Glutamatergic neuron (in vitro differentiated cells): ENCODE data around the gene SP6. TPM values are rescaled to one million over a fixed set of nuclear protein-coding genes. Genes with fewer than 3 reads are reported as not detected.

Experiments used
- DNase-seq: peaks from one replicate; pipeline ENCODE4 v3.0.0; 2022
- H3K27ac Mint-ChIP-seq: one replicate; pipeline ENCODE4 v1.8.0; 2020; ENCODE audit warnings: mild to moderate bottlenecking, mixed read lengths, inconsistent platforms; ENCODE audit not compliant: unreplicated experiment
- H3K27me3 Mint-ChIP-seq: one replicate; pipeline ENCODE4 v1.8.0; 2020; ENCODE audit warnings: mild to moderate bottlenecking, moderate library complexity, mixed read lengths, inconsistent platforms; ENCODE audit not compliant: unreplicated experiment
- H3K36me3 Mint-ChIP-seq: one replicate; pipeline ENCODE4 v1.8.0; 2020; ENCODE audit warnings: mild to moderate bottlenecking, mixed read lengths, inconsistent platforms; ENCODE audit not compliant: unreplicated experiment
- H3K4me1 Mint-ChIP-seq: one replicate; pipeline ENCODE4 v1.8.0; 2020; ENCODE audit warnings: mild to moderate bottlenecking, low read depth, mixed read lengths, inconsistent platforms; ENCODE audit not compliant: unreplicated experiment
- H3K4me3 Mint-ChIP-seq: one replicate; pipeline ENCODE4 v1.8.0; 2020; ENCODE audit warnings: mild to moderate bottlenecking, mixed read lengths, inconsistent platforms; ENCODE audit not compliant: unreplicated experiment
- H3K9me3 Mint-ChIP-seq: one replicate; pipeline ENCODE4 v1.8.0; 2020; ENCODE audit warnings: mild to moderate bottlenecking, moderate library complexity, mixed read lengths, inconsistent platforms; ENCODE audit not compliant: unreplicated experiment
- CTCF ChIP-seq: fragments of 200-600 bp; sonication (generic); IDR thresholded peaks from one replicate; pipeline ENCODE4 v1.5.0; 2021; ENCODE audit not compliant: partially characterized antibody, unreplicated experiment
- total RNA-seq: library from RNA; stranded (reverse); fragmentation: NEBNext Ultra II Directional; extraction: Animal tissue kit (Norgen Biotek cat#: 25700); gene quantifications from one replicate; pipeline ENCODE4 v1.2.1, GENCODE V29; 2021; ENCODE audit not compliant: unreplicated experiment

The SP6 gene
- total RNA-seq, 1 donor from 2014 or later = 1.7 TPM

GRCh38 chr17:47864791-47865216 lies 13.8 kb upstream of the SP6 start:
- Mint-ChIP-seq H3K27me3 (peaks cover 20% of the 10 kb centered on the region), H3K4me3 (no peak overlapping the region), H3K9me3 (peaks cover 6% of the 10 kb centered on the region), H3K4me1 (no peaks in the 10 kb centered on the region), H3K36me3 (peaks cover 5% of the 10 kb centered on the region), H3K27ac (no peak overlapping the region)
- no peak for TF ChIP-seq CTCF
- DNase-seq = no peak

DNA sequence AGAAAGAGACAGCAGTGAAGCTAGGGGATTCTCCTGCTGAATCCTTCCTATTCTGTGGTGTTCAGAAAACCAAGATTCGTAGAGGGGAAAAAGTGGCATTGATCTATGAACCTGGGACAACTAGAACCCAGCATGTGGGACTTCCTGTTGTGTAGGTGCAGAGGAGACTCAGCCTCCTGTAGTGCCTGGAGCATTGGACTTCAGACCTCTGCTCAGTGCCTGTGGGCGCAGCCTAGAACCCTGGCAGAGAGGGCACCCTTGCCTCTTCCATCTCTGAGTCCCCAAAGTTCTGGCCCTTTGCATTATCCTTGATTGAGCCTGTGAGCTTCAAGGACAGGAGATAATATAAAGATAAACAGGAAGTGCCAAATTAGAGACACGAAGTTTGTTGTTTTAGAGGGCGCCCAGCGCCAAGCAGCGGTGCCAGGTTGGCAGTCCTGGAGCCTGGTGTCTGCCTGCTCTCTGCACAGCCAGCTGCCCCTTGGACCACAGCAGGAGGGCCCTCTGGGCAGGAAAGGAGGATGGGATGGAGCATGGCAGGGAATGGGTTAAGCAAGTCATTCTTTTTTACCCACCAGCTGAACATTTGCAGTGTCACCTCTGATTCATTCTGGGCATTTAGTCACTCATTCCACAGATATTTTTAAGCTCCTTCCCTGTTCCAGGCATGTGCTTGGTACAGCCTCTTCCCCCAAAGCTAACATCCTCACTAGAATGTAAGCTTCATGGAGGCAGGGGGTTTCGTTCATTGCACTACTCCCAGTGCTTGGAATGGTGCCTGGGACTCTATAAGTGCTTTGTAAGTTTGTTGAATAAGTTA lies 11.9 kb upstream of the SP6 start:
- no peak for TF ChIP-seq CTCF
- peaks cover 6% of the 10 kb centered on the region for H3K9me3 Mint-ChIP-seq
- no peak overlapping the region for H3K4me3 Mint-ChIP-seq
- H3K4me1 Mint-ChIP-seq = no peaks in the 10 kb centered on the region
- peaks cover 5% of the 10 kb centered on the region for H3K36me3 Mint-ChIP-seq
- peak overlapping the region; percentile 10 for H3K27ac Mint-ChIP-seq
- DNase-seq = no peak
- H3K27me3 Mint-ChIP-seq = peaks cover 20% of the 10 kb centered on the region

DNA sequence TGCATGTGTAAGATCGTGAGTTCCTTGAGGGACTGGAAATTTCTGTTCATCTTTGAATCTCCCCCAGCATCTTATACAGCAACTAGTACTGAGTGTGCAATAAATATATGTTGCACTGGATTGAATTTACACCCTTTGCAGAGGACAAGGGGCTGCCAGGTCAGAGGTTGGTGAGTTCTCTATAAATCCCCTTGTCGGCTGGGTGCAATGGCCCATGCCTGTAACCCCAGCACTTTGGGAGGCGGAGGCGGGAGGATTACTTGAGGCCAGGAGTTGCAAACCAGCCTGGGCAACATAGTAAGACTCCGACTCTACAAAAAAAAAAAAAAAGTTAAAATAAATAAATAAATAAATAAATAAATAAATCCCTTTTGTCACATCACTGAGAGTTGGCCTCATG lies 9.4 kb upstream of the SP6 start:
- Mint-ChIP-seq H3K9me3 (peaks cover 6% of the 10 kb centered on the region), H3K27ac (no peak overlapping the region), H3K27me3 (peaks cover 15% of the 10 kb centered on the region), H3K4me1 (no peaks in the 10 kb centered on the region), H3K4me3 (no peak overlapping the region), H3K36me3 (no peaks in the 10 kb centered on the region)
- no peak for TF ChIP-seq CTCF
- no peak for DNase-seq

- no peak for TF ChIP-seq CTCF
- Mint-ChIP-seq H3K4me1 (peaks cover 7% of the 10 kb centered on the region), H3K27me3 (peaks cover 18% of the 10 kb centered on the region), H3K9me3 (peaks cover 4% of the 10 kb centered on the region), H3K4me3 (no peak overlapping the region), H3K36me3 (no peaks in the 10 kb centered on the region), H3K27ac (no peak overlapping the region)
- DNase-seq = no peak
These were observed 6.8 kb upstream of the SP6 start for GRCh38 chr17:47857551-47858455.
